ENCODE data around the gene MME. TPM values are rescaled to one million over a fixed set of nuclear protein-coding genes. Genes with fewer than 3 reads are reported as not detected.

The MME gene
- total and polyA plus RNA-seq, 2 of the 8 experiments (the other 6 are each of a cell fraction or from before 2014, with no cell fraction given), result 5.0 to 39.6 TPM

DNA sequence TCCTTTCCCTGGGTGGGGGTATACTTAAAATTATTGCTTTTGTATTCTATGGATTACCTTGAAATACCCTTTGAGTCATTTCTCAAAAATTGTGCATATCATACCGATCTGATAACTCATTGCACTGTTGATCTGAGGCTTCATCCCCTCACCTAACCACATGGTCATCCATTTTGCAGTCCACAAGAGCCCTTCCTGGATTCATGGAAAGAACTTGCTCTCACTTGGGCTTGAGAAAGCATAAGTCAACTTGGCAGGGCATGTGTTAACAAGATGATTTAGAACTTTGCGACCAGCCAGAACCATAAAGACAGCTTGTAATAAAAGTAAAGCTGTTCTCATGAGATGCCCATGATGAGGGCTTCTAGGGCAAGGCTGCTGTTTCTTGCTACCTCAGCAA lies 22.2 kb downstream of the MME start (continued):
- TF ChIP-seq, protein P1, sequence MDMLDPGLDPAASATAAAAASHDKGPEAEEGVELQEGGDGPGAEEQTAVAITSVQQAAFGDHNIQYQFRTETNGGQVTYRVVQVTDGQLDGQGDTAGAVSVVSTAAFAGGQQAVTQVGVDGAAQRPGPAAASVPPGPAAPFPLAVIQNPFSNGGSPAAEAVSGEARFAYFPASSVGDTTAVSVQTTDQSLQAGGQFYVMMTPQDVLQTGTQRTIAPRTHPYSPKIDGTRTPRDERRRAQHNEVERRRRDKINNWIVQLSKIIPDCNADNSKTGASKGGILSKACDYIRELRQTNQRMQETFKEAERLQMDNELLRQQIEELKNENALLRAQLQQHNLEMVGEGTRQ (IDR thresholded peaks at IDR 0.05; ENCODE audit: low read length), result no peak
- TF ChIP-seq MAFK (IDR thresholded peaks at IDR 0.05; ENCODE audit: low read depth, low read length) (no peak), CREB1 (IDR thresholded peaks at IDR 0.05) (no peak), HDAC6 (IDR thresholded peaks at IDR 0.05; ENCODE audit: low read depth, low read length) (no peak), BACH1 (IDR thresholded peaks at IDR 0.05; ENCODE audit: low read length) (no peak)

Measured in H1 (cell line).